ENCODE measurements around the gene GLB1L.

GLB1L gene

GRCh38 chr2:219228911-219229304, 16.3 kb downstream of the GLB1L start:
- peaks cover 9% of the 10 kb centered on the region for H3F3A ChIP-seq (ENCODE audit: insufficient read depth, low read length)
- peak overlapping the region; percentile 54 for H2AFZ ChIP-seq (ENCODE audit: low read length)
- H3K4me2 ChIP-seq (ENCODE audit: low read depth, low read length): peak overlapping the region; percentile 96
- H3K9me2 ChIP-seq (replicated peaks; ENCODE audit: insufficient read depth, low read length): no peaks in the 10 kb centered on the region
- no peaks in the 10 kb centered on the region for H4K20me1 ChIP-seq (ENCODE audit: insufficient read depth, low read length)
- no peak for DNase-seq
- TF ChIP-seq CTCF (IDR thresholded peaks at IDR 0.05; ENCODE audit: low read length) (no peak), EZH2 (optimal IDR thresholded peaks at IDR 0.05; ENCODE audit: low read depth, low read length) (no peak), EZH2phosphoT487 (IDR thresholded peaks at IDR 0.05; ENCODE audit: low read length) (no peak)
- no peaks in the 10 kb centered on the region for H3K9me3 ChIP-seq (replicated peaks; ENCODE audit: insufficient read depth, low read length)
- peaks cover 64% of the 10 kb centered on the region for H3K79me2 ChIP-seq (ENCODE audit: low read length)
- H3K27me3 ChIP-seq (replicated peaks; ENCODE audit: insufficient read depth, low read length): no peaks in the 10 kb centered on the region
- H3K4me3 ChIP-seq (ENCODE audit: low read length): peak overlapping the region; percentile 87
- peak overlapping the region; percentile 88 for H3K9ac ChIP-seq (ENCODE audit: low read length)
- H3K4me1 ChIP-seq (ENCODE audit: low read length): no peaks in the 10 kb centered on the region
- peak overlapping the region; percentile 1; the same call in 1 of the 2 replicates for H3K27ac ChIP-seq (ENCODE audit: low read length)
- H3K36me3 ChIP-seq (replicated peaks; ENCODE audit: insufficient read depth, low read length): peaks cover 6% of the 10 kb centered on the region; the same call in 1 of the 2 replicates

- H3K9ac ChIP-seq (ENCODE audit: low read length): peak overlapping the region; percentile 88
- peaks cover 5% of the 10 kb centered on the region for H3K36me3 ChIP-seq (replicated peaks; ENCODE audit: insufficient read depth, low read length)
- H3K79me2 ChIP-seq (ENCODE audit: low read length): peaks cover 61% of the 10 kb centered on the region
- peaks cover 9% of the 10 kb centered on the region for H3F3A ChIP-seq (ENCODE audit: insufficient read depth, low read length)
- H3K4me2 ChIP-seq (ENCODE audit: low read depth, low read length): peak overlapping the region; percentile 96
- no peak overlapping the region; the same call in 1 of the 2 replicates for H3K27ac ChIP-seq (ENCODE audit: low read length)
- no peaks in the 10 kb centered on the region for H3K27me3 ChIP-seq (replicated peaks; ENCODE audit: insufficient read depth, low read length)
- H3K4me1 ChIP-seq (ENCODE audit: low read length): no peaks in the 10 kb centered on the region
- no peak for TF ChIP-seq CTCF (IDR thresholded peaks at IDR 0.05; ENCODE audit: low read length)
- TF ChIP-seq EZH2 (optimal IDR thresholded peaks at IDR 0.05; ENCODE audit: low read depth, low read length): no peak
- TF ChIP-seq EZH2phosphoT487 (IDR thresholded peaks at IDR 0.05; ENCODE audit: low read length): no peak
- H4K20me1 ChIP-seq (ENCODE audit: insufficient read depth, low read length): no peaks in the 10 kb centered on the region
- H3K9me3 ChIP-seq (replicated peaks; ENCODE audit: insufficient read depth, low read length): no peaks in the 10 kb centered on the region
- H2AFZ ChIP-seq (ENCODE audit: low read length): 0 out of 2 replicates have a peak overlapping the region, but pooled peaks have one; percentile 54
- H3K9me2 ChIP-seq (replicated peaks; ENCODE audit: insufficient read depth, low read length): no peaks in the 10 kb centered on the region
- H3K4me3 ChIP-seq (ENCODE audit: low read length): peak overlapping the region; percentile 87
- no peak for DNase-seq
These were observed 17.0 kb downstream of the GLB1L start for GRCh38 chr2:219228041-219228910.

GRCh38 chr2:219225350-219225749, 19.9 kb downstream of the GLB1L start:
- H3K36me3 ChIP-seq (replicated peaks; ENCODE audit: insufficient read depth, low read length): no peaks in the 10 kb centered on the region; the same call in 1 of the 2 replicates
- H3K4me3 ChIP-seq (ENCODE audit: low read length): no peak overlapping the region
- DNase-seq: no peak
- no peak overlapping the region for H3K27ac ChIP-seq (ENCODE audit: low read length)
- no peak overlapping the region for H2AFZ ChIP-seq (ENCODE audit: low read length)
- H3K9ac ChIP-seq (ENCODE audit: low read length): no peak overlapping the region
- TF ChIP-seq EZH2phosphoT487 (IDR thresholded peaks at IDR 0.05; ENCODE audit: low read length): no peak
- TF ChIP-seq EZH2 (optimal IDR thresholded peaks at IDR 0.05; ENCODE audit: low read depth, low read length): no peak
- TF ChIP-seq CTCF (IDR thresholded peaks at IDR 0.05; ENCODE audit: low read length): no peak
- peaks cover 32% of the 10 kb centered on the region for H3K79me2 ChIP-seq (ENCODE audit: low read length)
- H4K20me1 ChIP-seq (ENCODE audit: insufficient read depth, low read length): no peaks in the 10 kb centered on the region
- H3K27me3 ChIP-seq (replicated peaks; ENCODE audit: insufficient read depth, low read length): no peaks in the 10 kb centered on the region
- no peaks in the 10 kb centered on the region for H3K9me3 ChIP-seq (replicated peaks; ENCODE audit: insufficient read depth, low read length)
- H3K9me2 ChIP-seq (replicated peaks; ENCODE audit: insufficient read depth, low read length): no peaks in the 10 kb centered on the region
- peaks cover 7% of the 10 kb centered on the region for H3F3A ChIP-seq (ENCODE audit: insufficient read depth, low read length)
- no peak overlapping the region for H3K4me2 ChIP-seq (ENCODE audit: low read depth, low read length)
- no peaks in the 10 kb centered on the region for H3K4me1 ChIP-seq (ENCODE audit: low read length)

All from MM.1S (cell line).